GM21619 (cell line): ENCODE measurements around the gene PARD3B.

Experiments
- ATAC-seq: cut with Tn5 transposase; IDR thresholded peaks from one replicate; pipeline ENCODE4 v1.9.1; 2021; ENCODE audit not compliant: unreplicated experiment

PARD3B gene

DNA sequence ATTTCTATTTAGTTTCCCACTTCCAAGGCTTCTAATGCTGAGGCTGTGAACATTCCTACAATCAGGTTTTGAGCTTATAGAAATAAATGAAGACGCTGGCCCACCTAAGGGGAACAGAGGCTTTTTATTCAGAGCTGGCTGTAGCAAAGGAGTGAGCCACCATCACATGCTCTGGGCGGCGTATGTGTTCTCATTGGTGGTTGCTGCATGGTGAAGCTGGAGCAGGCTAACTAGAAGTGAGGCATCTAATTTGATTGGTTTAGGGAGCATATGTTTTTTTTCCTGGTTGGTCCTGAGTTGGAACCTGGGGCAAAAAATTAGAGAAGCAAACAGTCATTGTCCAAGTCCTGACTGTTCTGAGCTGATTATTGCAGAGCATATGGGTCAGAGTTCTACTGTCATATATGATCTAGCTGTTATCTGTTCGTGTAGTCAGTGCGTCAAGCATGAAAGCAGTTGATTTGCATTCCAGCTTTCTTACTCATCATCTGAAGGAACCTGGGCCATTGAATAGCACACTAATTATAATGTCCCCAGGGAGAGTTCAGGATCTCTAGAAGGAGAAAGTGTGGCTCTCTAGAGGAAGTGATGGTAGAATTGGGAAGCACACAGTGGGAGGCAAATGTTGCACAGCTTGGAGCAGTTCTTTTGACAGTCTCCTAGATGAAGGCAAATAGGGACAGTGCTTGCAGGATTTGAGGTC, 279.6 kb downstream of the PARD3B start:
- ATAC-seq, result no peak

- ATAC-seq, result no peak
These were observed 280.4 kb downstream of the PARD3B start for GRCh38 chr2:204825681-204826080.

DNA sequence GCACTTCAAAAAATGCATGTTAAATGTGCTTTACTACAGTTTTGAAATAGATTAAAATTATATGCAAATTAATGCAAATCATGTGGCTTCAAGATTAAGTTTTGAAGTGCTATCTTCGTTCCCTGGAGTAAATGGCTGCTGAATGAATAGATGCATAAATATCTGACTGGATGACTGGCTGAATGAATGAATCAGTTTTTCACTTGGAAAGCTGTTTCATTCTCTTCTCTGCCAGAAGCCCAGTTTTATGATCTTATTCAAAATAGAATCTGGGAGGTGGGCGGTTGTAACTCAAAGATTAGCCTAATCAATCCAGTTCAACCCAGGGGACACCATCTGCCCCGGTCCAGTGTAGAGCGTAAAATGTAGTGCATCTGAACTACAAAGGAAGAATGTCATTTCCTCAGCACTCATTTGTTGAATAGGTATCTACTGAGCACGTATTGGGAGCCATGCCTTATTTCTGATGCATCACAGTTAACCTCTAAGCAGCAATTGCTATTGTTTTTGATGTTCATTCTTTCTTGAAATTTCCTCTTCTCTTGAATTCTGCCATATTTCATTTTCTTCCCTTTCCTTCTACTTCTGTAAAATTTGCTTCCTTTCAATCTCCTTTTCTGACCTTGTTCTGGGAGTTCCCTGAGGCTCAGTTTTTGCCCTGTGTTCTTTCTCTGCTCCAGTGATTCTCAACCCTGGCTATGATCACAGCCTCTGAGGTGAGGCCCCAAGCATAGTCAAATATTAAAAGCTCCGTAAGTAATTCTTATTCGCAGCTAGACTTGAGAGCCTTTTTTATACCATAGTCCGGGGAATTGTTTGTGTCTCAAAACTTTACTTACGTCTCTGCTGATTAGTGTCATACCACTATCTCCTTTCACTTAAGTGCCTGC, 282.7 kb downstream of the PARD3B start:
- ATAC-seq, result no peak

GRCh38 chr2:204834716-204835384, 289.6 kb downstream of the PARD3B start:
- ATAC-seq, result no peak

GRCh38 chr2:204835786-204836185, 290.5 kb downstream of the PARD3B start:
- ATAC-seq, result no peak

GRCh38 chr2:204840504-204840903, 295.2 kb downstream of the PARD3B start:
- ATAC-seq, result no peak

DNA sequence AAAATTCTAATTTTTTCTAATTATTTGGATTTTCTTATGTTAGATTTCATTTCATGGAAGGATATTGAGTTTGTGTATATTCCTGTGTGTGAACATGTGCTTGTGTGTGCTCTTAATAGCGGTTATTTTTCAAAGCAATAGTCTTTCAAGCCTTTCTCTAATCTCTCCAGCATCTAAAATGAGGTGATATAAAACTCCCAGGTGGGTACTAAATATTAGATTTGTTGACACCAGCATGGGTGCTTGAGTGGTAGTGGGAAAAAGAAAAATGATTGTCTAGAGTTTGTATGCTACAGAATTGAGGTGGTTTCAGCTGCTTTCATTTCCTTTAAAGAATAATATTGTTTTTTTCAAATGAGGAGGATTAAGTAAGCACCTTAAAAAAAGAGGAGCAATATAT, 296.8 kb downstream of the PARD3B start:
- ATAC-seq, result no peak

- ATAC-seq, result no peak
These were observed 297.6 kb downstream of the PARD3B start for GRCh38 chr2:204842661-204843485.

DNA sequence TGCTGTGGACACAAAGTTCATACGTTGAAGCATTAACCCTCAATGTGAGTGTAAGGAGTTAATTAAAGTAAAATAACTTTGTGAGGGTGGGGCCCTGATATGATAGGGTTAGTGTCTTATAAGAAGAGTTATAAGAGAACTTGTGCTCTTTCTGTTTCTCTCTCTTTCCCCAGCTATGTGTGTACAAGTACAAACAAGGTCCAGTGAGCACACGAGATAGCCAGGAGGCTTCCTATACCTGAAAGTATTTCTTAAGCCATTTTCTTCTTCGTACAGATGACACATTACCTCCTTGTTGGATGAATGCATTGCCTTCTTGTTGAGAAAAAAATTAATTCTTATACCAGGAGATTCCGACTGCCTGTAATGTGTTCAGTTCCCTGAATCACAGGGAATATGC, 301.2 kb downstream of the PARD3B start:
- ATAC-seq, result no peak

- no peak for ATAC-seq
These were observed 304.6 kb downstream of the PARD3B start for GRCh38 chr2:204849892-204850291.

GRCh38 chr2:204850581-204850980, 305.3 kb downstream of the PARD3B start:
- no peak for ATAC-seq

GRCh38 chr2:204853905-204854304, 308.6 kb downstream of the PARD3B start:
- no peak for ATAC-seq

DNA sequence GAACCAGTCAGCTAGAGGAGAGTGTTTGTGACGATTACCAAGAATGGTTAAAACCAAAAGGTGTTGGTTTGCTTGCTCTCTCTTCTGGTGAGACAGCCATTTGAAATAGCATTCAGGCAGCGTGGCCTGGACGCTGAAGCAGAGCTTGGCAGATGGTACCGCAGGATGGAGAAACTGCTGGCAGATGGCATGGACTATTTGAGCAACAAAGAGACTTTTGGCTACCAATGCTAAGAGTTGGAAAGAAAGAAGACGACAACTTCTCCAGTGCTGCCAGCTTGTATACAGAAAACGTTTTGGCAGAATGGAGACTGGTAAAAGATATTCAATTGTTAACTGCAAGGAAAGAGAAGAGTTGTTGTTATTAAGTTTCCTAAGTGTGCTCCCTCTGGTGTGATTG, 315.0 kb downstream of the PARD3B start:
- no peak for ATAC-seq

- no peak for ATAC-seq
These were observed 317.5 kb downstream of the PARD3B start for GRCh38 chr2:204862809-204863208.

DNA sequence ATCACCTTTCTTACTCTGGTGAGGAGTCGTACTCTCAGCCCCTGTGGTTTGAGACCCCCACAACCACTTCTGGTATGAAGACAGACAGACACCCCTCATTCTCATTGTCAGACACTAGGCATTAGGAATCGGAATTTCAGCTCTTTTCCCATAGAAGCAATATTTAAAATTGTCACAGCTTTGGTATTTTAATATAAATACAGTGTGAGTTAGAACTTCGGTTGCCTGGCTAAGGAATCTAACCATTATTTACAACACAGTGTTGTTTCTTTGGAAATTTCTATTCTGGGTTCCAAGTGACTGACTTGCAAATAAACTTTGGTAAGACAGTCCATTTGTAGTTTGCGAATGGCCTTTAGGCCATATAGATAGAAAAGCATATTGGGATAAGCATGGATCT, 318.1 kb downstream of the PARD3B start:
- no peak for ATAC-seq

- ATAC-seq, result no peak
These were observed 324.0 kb downstream of the PARD3B start for GRCh38 chr2:204869132-204869823.

DNA sequence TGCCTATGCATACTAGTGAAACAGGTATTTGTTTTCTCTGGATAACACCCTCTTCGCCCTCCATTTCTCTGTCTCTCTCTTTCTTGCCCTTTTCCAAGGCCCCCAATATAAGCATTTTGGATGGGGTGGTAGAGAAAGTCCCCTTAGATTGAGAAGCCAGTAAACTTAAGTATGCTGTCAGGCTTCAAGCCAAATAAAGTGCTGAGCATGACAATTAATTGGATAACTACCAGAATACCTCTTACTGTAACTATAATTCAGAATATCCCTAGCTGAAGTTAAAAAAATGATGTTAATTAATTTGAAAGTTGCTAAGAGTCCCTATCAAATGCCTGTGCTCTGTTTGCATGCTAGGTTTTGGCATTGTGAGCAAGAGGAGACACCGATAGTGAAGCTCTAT, 324.8 kb downstream of the PARD3B start:
- no peak for ATAC-seq

- no peak for ATAC-seq
These were observed 326.1 kb downstream of the PARD3B start for GRCh38 chr2:204871231-204871953.

DNA sequence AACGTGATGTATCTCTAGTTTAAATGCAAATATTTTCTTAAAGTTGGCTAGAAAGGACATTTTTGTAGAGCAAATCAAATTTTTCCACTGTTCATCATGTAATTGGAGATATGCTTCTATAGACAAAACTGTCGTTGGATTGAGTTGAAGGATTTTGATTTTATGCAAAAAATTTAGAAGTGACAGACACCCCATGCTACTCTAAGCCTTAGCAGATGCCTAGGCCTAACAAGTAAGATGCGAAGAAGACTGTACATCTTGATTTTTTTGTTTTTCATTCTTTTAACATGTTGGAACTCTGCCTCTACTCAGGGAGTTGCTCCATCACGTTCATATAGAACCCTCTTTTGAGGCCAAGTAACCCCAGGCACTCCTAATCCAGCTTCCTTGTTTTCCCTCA, 331.0 kb downstream of the PARD3B start:
- no peak for ATAC-seq

DNA sequence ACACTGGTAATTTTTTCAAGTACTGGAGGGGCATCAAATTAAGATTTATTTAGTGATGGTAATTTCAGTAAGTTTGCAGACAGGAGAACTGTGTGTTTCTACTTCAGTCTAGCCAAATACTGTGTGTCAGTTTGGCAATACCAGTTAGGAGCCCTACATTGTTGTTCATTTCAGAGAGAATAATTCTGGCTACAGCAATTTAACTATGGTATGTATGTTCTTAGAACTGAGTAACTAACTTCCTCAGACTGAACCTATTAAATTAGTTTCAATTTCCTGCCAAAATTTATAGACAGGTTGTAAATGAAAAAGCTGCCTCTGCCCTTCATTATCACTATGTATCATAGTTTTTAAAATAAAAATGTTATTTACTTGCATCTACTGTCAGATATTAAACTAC, 332.4 kb downstream of the PARD3B start:
- ATAC-seq, result no peak
